ENCODE measurements around the gene TRABD2B.

Gene TRABD2B

DNA sequence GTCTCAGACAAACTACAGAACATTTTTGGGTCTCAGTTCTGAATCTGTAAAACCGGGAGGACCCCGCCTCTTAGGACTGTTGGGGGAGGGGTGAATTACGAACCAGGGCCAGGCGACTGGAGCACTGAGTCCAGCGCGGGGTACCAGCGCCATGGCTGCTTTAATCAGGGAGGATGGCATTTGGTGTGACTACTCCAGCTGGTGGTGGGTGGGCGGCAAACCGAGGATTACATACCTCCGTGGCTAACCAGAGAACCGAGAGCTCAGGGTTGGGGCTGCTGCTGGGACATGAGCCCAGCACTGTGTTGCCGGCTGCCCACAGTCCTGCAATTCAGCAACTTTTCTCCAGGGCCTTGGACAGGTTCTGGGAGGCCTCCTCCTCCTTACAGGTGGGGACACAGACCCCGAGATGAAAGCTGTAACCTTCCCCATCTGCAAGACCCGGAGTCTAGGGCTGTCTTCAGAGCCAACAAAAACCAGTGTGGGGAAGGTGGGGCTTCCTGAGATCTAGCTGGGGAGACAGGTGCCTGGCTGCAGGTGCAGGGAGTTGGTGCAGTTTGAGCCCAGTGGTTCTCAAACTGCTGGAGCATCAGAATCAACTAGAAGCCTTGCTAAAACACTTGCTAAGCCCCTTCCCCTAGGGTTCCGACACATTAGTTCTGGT is 285.9 kb downstream of the TRABD2B start:
- DNase-seq (ENCODE audit: low spot score): no peak
- TF ChIP-seq CTCF (IDR thresholded peaks at IDR 0.05; ENCODE audit: extremely low read depth, missing control alignments): no peak

All from GM20000 (cell line).